SK-N-SH treated with all-trans-retinoic acid at 6 μM for 48 hours (cell line): Measurements from ENCODE around the gene GPC5.

Experiments
- ATAC-seq: fragments of 200-7000 bp; cut with Tn5 transposase; 3 replicates; pipeline ENCODE4 v1.9.1; 2020; ENCODE audit warnings: mild to moderate bottlenecking, moderate library complexity
- ARNTL ChIP-seq: fragments of 450-650 bp; formaldehyde crosslinking; IDR thresholded peaks from 2 replicates; pipeline ENCODE4 v1.5.0; 2020; ENCODE audit warnings: low read depth, mild to moderate bottlenecking, moderate library complexity, borderline replicate concordance
- BACH2 ChIP-seq: fragments of 250-450 bp; sonication (Bioruptor Pico); IDR thresholded peaks from 2 replicates; pipeline ENCODE4 v1.9.0; 2021; ENCODE audit warnings: mild to moderate bottlenecking, borderline replicate concordance
- CREB5 ChIP-seq: fragments of 250-450 bp; sonication (Bioruptor Pico); IDR thresholded peaks from 2 replicates; pipeline ENCODE4 v1.5.1; 2020; ENCODE audit warnings: low read depth, mild to moderate bottlenecking, moderate library complexity
- CSDC2 ChIP-seq: fragments of 250-450 bp; sonication (Bioruptor Pico); IDR thresholded peaks from 2 replicates; pipeline ENCODE4 v1.5.0; 2020; ENCODE audit warnings: mild to moderate bottlenecking, moderate library complexity
- CSRNP3 ChIP-seq: fragments of 250-450 bp; sonication (Bioruptor Pico); IDR thresholded peaks from 2 replicates; pipeline ENCODE4 v1.5.1; 2021; ENCODE audit warnings: mild to moderate bottlenecking, moderate library complexity
- ESRRG ChIP-seq: fragments of 250-450 bp; sonication (Bioruptor Pico); IDR thresholded peaks from 2 replicates; pipeline ENCODE4 v1.6.1; 2021; ENCODE audit warnings: mild to moderate bottlenecking
- GLIS3 ChIP-seq: fragments of 250-450 bp; sonication (Bioruptor Pico); IDR thresholded peaks from 2 replicates; pipeline ENCODE4 v1.5.0; 2020; ENCODE audit warnings: mild to moderate bottlenecking, moderate library complexity
- ISL1 ChIP-seq: fragments of 250-450 bp; sonication (Bioruptor Pico); IDR thresholded peaks from 2 replicates; pipeline ENCODE4 v2.1.2; 2022; ENCODE audit warnings: mild to moderate bottlenecking, moderate library complexity
- OSR1 ChIP-seq: fragments of 250-450 bp; sonication (Bioruptor Pico); IDR thresholded peaks from 2 replicates; pipeline ENCODE4 v1.8.0; 2022; ENCODE audit warnings: moderate library complexity, mild to moderate bottlenecking, inconsistent platforms
- POU6F1 ChIP-seq: fragments of 250-450 bp; sonication (Bioruptor Pico); IDR thresholded peaks from 2 replicates; pipeline ENCODE4 v1.8.0; 2021; ENCODE audit warnings: low read depth, mild to moderate bottlenecking, moderate library complexity, borderline replicate concordance
- PPARA ChIP-seq: fragments of 250-450 bp; sonication (Bioruptor Pico); IDR thresholded peaks from 2 replicates; pipeline ENCODE4 v1.5.0; 2020; ENCODE audit warnings: mild to moderate bottlenecking, borderline replicate concordance
- RARB ChIP-seq: fragments of 250-450 bp; sonication (Bioruptor Pico); IDR thresholded peaks from 2 replicates; pipeline ENCODE4 v1.8.0; 2021; ENCODE audit warnings: mild to moderate bottlenecking, moderate library complexity
- SNAI2 ChIP-seq: fragments of 250-450 bp; sonication (Bioruptor Pico); IDR thresholded peaks from 2 replicates; pipeline ENCODE4 v1.5.0; 2020; ENCODE audit warnings: mild to moderate bottlenecking, moderate library complexity
- TCF4 ChIP-seq: fragments of 250-450 bp; sonication (Bioruptor Pico); IDR thresholded peaks from 2 replicates; pipeline ENCODE4 v1.8.0; 2021; ENCODE audit warnings: mild to moderate bottlenecking, moderate library complexity, borderline replicate concordance
- TOX ChIP-seq: fragments of 250-450 bp; sonication (Bioruptor Pico); IDR thresholded peaks from 2 replicates; pipeline ENCODE4 v1.8.0; 2021; ENCODE audit warnings: mild to moderate bottlenecking, moderate library complexity, borderline replicate concordance
- TSHZ2 ChIP-seq: fragments of 250-450 bp; sonication (Bioruptor Pico); IDR thresholded peaks from 2 replicates; pipeline ENCODE4 v1.5.0; 2020; ENCODE audit warnings: mild to moderate bottlenecking, moderate library complexity
- ZC3H10 ChIP-seq: fragments of 250-450 bp; sonication (Bioruptor Pico); IDR thresholded peaks from 2 replicates; pipeline ENCODE4 v1.5.1; 2021; ENCODE audit warnings: mild to moderate bottlenecking, moderate library complexity
- ZFP3 ChIP-seq: fragments of 250-450 bp; sonication (Bioruptor Pico); IDR thresholded peaks from 2 replicates; pipeline ENCODE4 v1.5.0; 2020; ENCODE audit warnings: mild to moderate bottlenecking, moderate library complexity
- ZFP30 ChIP-seq: fragments of 450-650 bp; formaldehyde crosslinking; IDR thresholded peaks from 2 replicates; pipeline ENCODE4 v1.5.0; 2022; ENCODE audit warnings: mild to moderate bottlenecking, moderate library complexity
- ZNF565 ChIP-seq: fragments of 450-650 bp; formaldehyde crosslinking; conservative IDR thresholded peaks from 2 replicates; pipeline ENCODE4 v1.5.0; 2020; ENCODE audit warnings: low read depth, mild to moderate bottlenecking, moderate library complexity
- ZNF70 ChIP-seq: fragments of 450-650 bp; formaldehyde crosslinking; IDR thresholded peaks from 2 replicates; pipeline ENCODE4 v1.5.0; 2020; ENCODE audit warnings: mild to moderate bottlenecking, moderate library complexity
- ZNF8 ChIP-seq: fragments of 450-650 bp; formaldehyde crosslinking; IDR thresholded peaks from 2 replicates; pipeline ENCODE4 v1.5.0; 2020; ENCODE audit warnings: mild to moderate bottlenecking, moderate library complexity

Gene GPC5

GRCh38 chr13:92549276-92549675, 1150.9 kb downstream of the GPC5 start:
- ATAC-seq, result no peak
- TF ChIP-seq CREB5 (no peak), SNAI2 (CRISPR knock-in tag) (no peak), CSDC2 (no peak), GLIS3 (no peak)

GRCh38 chr13:92553470-92554114, 1155.2 kb downstream of the GPC5 start:
- TF ChIP-seq CREB5, result no peak
- no peak for TF ChIP-seq ZFP30 (CRISPR knock-in tag)
- TF ChIP-seq ESRRG (CRISPR knock-in tag), result no peak
- no peak for TF ChIP-seq ARNTL (CRISPR knock-in tag)
- no peak for TF ChIP-seq ZNF565
- no peak for TF ChIP-seq PPARA
- TF ChIP-seq ZC3H10 (CRISPR knock-in tag), result no peak
- TF ChIP-seq BACH2 (CRISPR knock-in tag), result no peak
- TF ChIP-seq OSR1 (CRISPR knock-in tag), result no peak
- TF ChIP-seq RARB (CRISPR knock-in tag), result no peak
- TF ChIP-seq, all 23 proteins: peak for 0
- ATAC-seq, result no peak

GRCh38 chr13:92560883-92561282, 1162.5 kb downstream of the GPC5 start:
- TF ChIP-seq ISL1 (CRISPR knock-in tag) (no peak), TSHZ2 (no peak), TCF4 (CRISPR knock-in tag) (no peak), ZNF565 (no peak), POU6F1 (no peak), ZNF8 (CRISPR knock-in tag) (no peak), OSR1 (CRISPR knock-in tag) (no peak), ZC3H10 (CRISPR knock-in tag) (no peak), BACH2 (CRISPR knock-in tag) (no peak), PPARA (no peak), SNAI2 (CRISPR knock-in tag) (no peak), ZFP3 (CRISPR knock-in tag) (no peak)
- no peak for ATAC-seq

- TF ChIP-seq PPARA, result no peak
- TF ChIP-seq ARNTL (CRISPR knock-in tag), result no peak
- no peak for ATAC-seq
These were observed 1166.5 kb downstream of the GPC5 start for GRCh38 chr13:92564942-92565341.

- no peak for ATAC-seq
- TF ChIP-seq TSHZ2 (no peak), POU6F1 (no peak), ZNF70 (CRISPR knock-in tag) (no peak), GLIS3 (no peak), ESRRG (CRISPR knock-in tag) (no peak), CSRNP3 (CRISPR knock-in tag) (no peak), SNAI2 (CRISPR knock-in tag) (no peak), BACH2 (CRISPR knock-in tag) (no peak), ISL1 (CRISPR knock-in tag) (no peak), TOX (no peak), ZNF8 (CRISPR knock-in tag) (no peak)
These were observed 1168.3 kb downstream of the GPC5 start for GRCh38 chr13:92566767-92567166.
